HUES64 (cell line): Measurements from ENCODE around the gene CBX4.
A peak's percentile ranks its signal among the peaks of the same experiment; 100 is the strongest.

Source experiments
- H3K27ac ChIP-seq: 2 replicates; pipeline ENCODE4 v1.7.0; 2013; ENCODE audit warnings: low read depth, low read length, inconsistent platforms
- H3K27me3 ChIP-seq: 2 replicates; pipeline ENCODE4 v1.6.1; 2013; ENCODE audit warnings: mild to moderate bottlenecking, low read length; ENCODE audit not compliant: insufficient read depth
- H3K36me3 ChIP-seq: 2 replicates; pipeline ENCODE4 v1.6.1; 2013; ENCODE audit warnings: mild to moderate bottlenecking, low read length; ENCODE audit not compliant: insufficient read depth
- H3K4me1 ChIP-seq: 2 replicates; pipeline ENCODE4 v1.6.1; 2013; ENCODE audit warnings: mild to moderate bottlenecking, low read length, moderate library complexity; ENCODE audit not compliant: insufficient read depth
- H3K4me3 ChIP-seq: 2 replicates; pipeline ENCODE4 v1.5.1; 2013; ENCODE audit warnings: mild to moderate bottlenecking, low read length, moderate library complexity
- H3K9ac ChIP-seq: 2 replicates; pipeline ENCODE4 v1.6.1; 2013; ENCODE audit warnings: mild to moderate bottlenecking, low read depth, low read length
- H3K9me3 ChIP-seq: 2 replicates; pipeline ENCODE4 v1.6.1; 2013; ENCODE audit warnings: low read depth, low read length; ENCODE audit not compliant: insufficient read depth
- WGBS: fragments of 150-250, 120-280 bp; methylation state at CpG from one replicate; pipeline ENCODE4 v1.1.7; 2013; ENCODE audit warnings: missing lambda C conversion rate; 5-methylcytosine and 5-hydroxymethylcytosine counted together

CBX4 gene

GRCh38 chr17:79833110-79833450, 6.2 kb downstream of the CBX4 start:
- Histone ChIP-seq H3K27me3 (peaks cover 100% of the 10 kb centered on the region), H3K36me3 (no peaks in the 10 kb centered on the region), H3K9me3 (no peaks in the 10 kb centered on the region), H3K4me3 (no peak overlapping the region), H3K4me1 (peaks cover 46% of the 10 kb centered on the region), H3K27ac (no peak overlapping the region), H3K9ac (no peak overlapping the region)
- WGBS, result no CpG with 5 or more reads among the region's 7 CpGs

GRCh38 chr17:79832218-79833109, 6.8 kb downstream of the CBX4 start:
- 1% methylated on average over 65 of the region's 72 CpGs for WGBS
- Histone ChIP-seq H3K9ac (no peak overlapping the region), H3K27ac (no peak overlapping the region), H3K27me3 (peaks cover 97% of the 10 kb centered on the region), H3K4me3 (peak overlapping the region; percentile 43), H3K4me1 (peaks cover 41% of the 10 kb centered on the region), H3K36me3 (no peaks in the 10 kb centered on the region), H3K9me3 (no peaks in the 10 kb centered on the region)

GRCh38 chr17:79831265-79832217, 7.7 kb downstream of the CBX4 start:
- H3K27me3 ChIP-seq, result peaks cover 97% of the 10 kb centered on the region
- H3K9ac ChIP-seq, result no peak overlapping the region
- WGBS, result 11% methylated on average over 30 of the region's 33 CpGs

GRCh38 chr17:79830763-79831264, 8.4 kb downstream of the CBX4 start:
- Histone ChIP-seq H3K27ac (no peak overlapping the region), H3K27me3 (peaks cover 97% of the 10 kb centered on the region), H3K36me3 (no peaks in the 10 kb centered on the region), H3K9ac (no peak overlapping the region), H3K4me1 (peaks cover 29% of the 10 kb centered on the region), H3K9me3 (no peaks in the 10 kb centered on the region), H3K4me3 (no peak overlapping the region)
- 85% methylated on average over 8 of the region's 8 CpGs for WGBS

More at GRCh38 chr17:79831265-79832217, 7.7 kb downstream of the CBX4 start:
- Histone ChIP-seq H3K4me3 (peak overlapping the region; percentile 43), H3K4me1 (peaks cover 32% of the 10 kb centered on the region), H3K36me3 (no peaks in the 10 kb centered on the region), H3K9me3 (no peaks in the 10 kb centered on the region), H3K27ac (no peak overlapping the region)

GRCh38 chr17:79830303-79830702, 8.9 kb downstream of the CBX4 start:
- peaks cover 97% of the 10 kb centered on the region for H3K27me3 ChIP-seq
- 27% methylated on average over 8 of the region's 8 CpGs for WGBS

GRCh38 chr17:79829457-79829856, 9.8 kb downstream of the CBX4 start:
- Histone ChIP-seq H3K36me3 (no peaks in the 10 kb centered on the region), H3K4me1 (peaks cover 25% of the 10 kb centered on the region), H3K4me3 (no peak overlapping the region), H3K9me3 (no peaks in the 10 kb centered on the region), H3K27me3 (peaks cover 97% of the 10 kb centered on the region), H3K9ac (no peak overlapping the region), H3K27ac (no peak overlapping the region)
- WGBS, result 88% methylated on average over 2 of the region's 2 CpGs

More at GRCh38 chr17:79830303-79830702, 8.9 kb downstream of the CBX4 start:
- no peak overlapping the region for H3K27ac ChIP-seq
- H3K9me3 ChIP-seq, result no peaks in the 10 kb centered on the region
- peaks cover 28% of the 10 kb centered on the region for H3K4me1 ChIP-seq
- H3K9ac ChIP-seq, result no peak overlapping the region
- H3K4me3 ChIP-seq, result no peak overlapping the region
- no peaks in the 10 kb centered on the region for H3K36me3 ChIP-seq

- Histone ChIP-seq H3K9me3 (no peaks in the 10 kb centered on the region), H3K4me1 (peaks cover 25% of the 10 kb centered on the region), H3K36me3 (no peaks in the 10 kb centered on the region), H3K27me3 (peaks cover 97% of the 10 kb centered on the region), H3K4me3 (no peak overlapping the region), H3K9ac (no peak overlapping the region), H3K27ac (no peak overlapping the region)
- WGBS, result 91% methylated on average over 2 of the region's 2 CpGs
Measured at GRCh38 chr17:79829004-79829403, 10.2 kb downstream of the CBX4 start.

GRCh38 chr17:79826841-79827578, 12.2 kb downstream of the CBX4 start:
- WGBS, result 88% methylated on average over 26 of the region's 26 CpGs
- Histone ChIP-seq H3K27ac (no peak overlapping the region), H3K9ac (no peak overlapping the region), H3K4me1 (peaks cover 18% of the 10 kb centered on the region), H3K9me3 (no peaks in the 10 kb centered on the region), H3K4me3 (no peak overlapping the region), H3K36me3 (no peaks in the 10 kb centered on the region), H3K27me3 (peaks cover 90% of the 10 kb centered on the region)

GRCh38 chr17:79826204-79826680, 13.0 kb downstream of the CBX4 start:
- Histone ChIP-seq H3K36me3 (no peaks in the 10 kb centered on the region), H3K27ac (no peak overlapping the region), H3K27me3 (peaks cover 90% of the 10 kb centered on the region), H3K9ac (no peak overlapping the region), H3K4me1 (peaks cover 14% of the 10 kb centered on the region), H3K9me3 (no peaks in the 10 kb centered on the region), H3K4me3 (no peak overlapping the region)
- WGBS, result 77% methylated on average over 11 of the region's 11 CpGs

- H3K9ac ChIP-seq, result no peak overlapping the region
- peaks cover 90% of the 10 kb centered on the region for H3K27me3 ChIP-seq
- no peaks in the 10 kb centered on the region for H3K36me3 ChIP-seq
- H3K9me3 ChIP-seq, result no peaks in the 10 kb centered on the region
- WGBS, result 85% methylated on average over 5 of the region's 5 CpGs
- H3K27ac ChIP-seq, result no peak overlapping the region
- H3K4me1 ChIP-seq, result peaks cover 11% of the 10 kb centered on the region; the same call in 1 of the 2 replicates
- no peak overlapping the region for H3K4me3 ChIP-seq
Measured at GRCh38 chr17:79825580-79825921, 13.7 kb downstream of the CBX4 start.
